Activated CD4-positive, CD25-positive, alpha-beta regulatory T cell (primary cell): ENCODE measurements around the gene ANKDD1A.

Experiments used
- DNase-seq, 4 experiments: peaks; one replicate each; lab custom pipeline; 2025; lab: John Stamatoyannopoulos, UW

The ANKDD1A gene

GRCh38 chr15:64923546-64923945 lies 11.8 kb downstream of the ANKDD1A start:
- DNase-seq = no peak

GRCh38 chr15:64925335-64926330 lies 13.9 kb downstream of the ANKDD1A start:
- DNase-seq = no peak

- no peak for DNase-seq
These were observed 15.0 kb downstream of the ANKDD1A start for GRCh38 chr15:64926661-64927060.

- no peak for DNase-seq
These were observed 17.0 kb downstream of the ANKDD1A start for GRCh38 chr15:64928626-64929220.

- DNase-seq = no peak
These were observed 18.4 kb downstream of the ANKDD1A start for GRCh38 chr15:64930019-64930652.

GRCh38 chr15:64930778-64931371 lies 19.2 kb downstream of the ANKDD1A start:
- no peak for DNase-seq

GRCh38 chr15:64931381-64931780 lies 19.7 kb downstream of the ANKDD1A start:
- DNase-seq = no peak

- no peak for DNase-seq
These were observed 22.3 kb downstream of the ANKDD1A start for GRCh38 chr15:64934023-64934422.

GRCh38 chr15:64938192-64938591 lies 26.5 kb downstream of the ANKDD1A start:
- no peak for DNase-seq

GRCh38 chr15:64942356-64942755 lies 30.7 kb downstream of the ANKDD1A start:
- DNase-seq = no peak

GRCh38 chr15:64943512-64944225 lies 32.0 kb downstream of the ANKDD1A start:
- no peak for DNase-seq

- DNase-seq = no peak
These were observed 33.3 kb downstream of the ANKDD1A start for GRCh38 chr15:64944961-64945360.

GRCh38 chr15:64947211-64947610 lies 35.5 kb downstream of the ANKDD1A start:
- no peak for DNase-seq

GRCh38 chr15:64948916-64949315 lies 37.2 kb downstream of the ANKDD1A start:
- DNase-seq = no peak

GRCh38 chr15:64949383-64950186 lies 37.9 kb downstream of the ANKDD1A start:
- DNase-seq = no peak

- DNase-seq = no peak
These were observed 39.2 kb downstream of the ANKDD1A start for GRCh38 chr15:64950888-64951287.

- DNase-seq = no peak
These were observed 40.2 kb downstream of the ANKDD1A start for GRCh38 chr15:64951777-64952418.

- DNase-seq = no peak
These were observed 42.7 kb downstream of the ANKDD1A start for GRCh38 chr15:64954395-64954794.

- DNase-seq = no peak
These were observed 47.4 kb downstream of the ANKDD1A start for GRCh38 chr15:64959128-64959527.

GRCh38 chr15:64960153-64960552 lies 48.5 kb downstream of the ANKDD1A start:
- DNase-seq = no peak
